ENCODE data around the gene MYBPC3.

The MYBPC3 gene

DNA sequence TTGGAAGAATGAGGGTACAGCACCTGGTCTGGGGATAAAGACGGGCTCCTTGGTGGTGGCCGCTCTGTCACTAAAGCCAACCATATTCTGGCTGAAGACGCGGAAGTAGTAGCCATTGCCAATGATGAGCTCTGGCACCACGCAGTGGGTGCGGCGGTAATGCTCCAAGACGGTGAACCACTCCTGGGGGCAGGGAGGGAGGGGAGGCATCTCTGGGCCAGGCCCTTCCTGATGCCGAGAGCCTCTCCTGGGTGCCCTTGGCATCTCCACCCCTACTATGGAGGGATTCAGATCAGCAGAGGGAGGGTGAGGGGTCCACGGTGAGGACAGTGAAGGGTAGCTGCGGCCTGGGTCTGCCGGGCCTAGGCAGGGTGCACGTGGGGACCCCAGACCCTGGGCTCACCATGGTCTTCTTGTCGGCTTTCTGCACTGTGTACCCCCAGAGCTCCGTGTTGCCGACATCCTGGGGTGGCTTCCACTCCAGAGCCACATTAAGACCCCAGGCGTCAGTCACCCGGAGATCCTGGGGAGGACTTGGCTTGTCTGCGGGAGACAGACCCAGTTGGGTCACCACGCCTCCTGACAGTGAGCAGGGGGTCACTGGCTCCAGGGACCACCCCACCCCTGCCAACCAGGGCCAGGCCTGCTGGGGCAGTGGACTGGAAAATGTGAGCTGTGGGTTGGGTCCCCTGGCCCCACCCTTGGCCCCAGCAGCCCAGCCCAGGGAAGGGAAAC lies 19.5 kb downstream of the MYBPC3 start:
- Histone ChIP-seq H3K36me3 (replicated peaks) (peaks cover 8% of the 10 kb centered on the region), H3K4me1 (no peaks in the 10 kb centered on the region), H3K9me3 (no peaks in the 10 kb centered on the region), H3K27me3 (ENCODE audit: low read depth) (no peaks in the 10 kb centered on the region), H3K4me3 (no peak overlapping the region)
- DNase-seq (ENCODE audit: low spot score in 2 of 2) = no peak
- in situ Hi-C loops (cut with MboI; ENCODE audit: low sequenced_read_pairs) = no loop called here

DNA sequence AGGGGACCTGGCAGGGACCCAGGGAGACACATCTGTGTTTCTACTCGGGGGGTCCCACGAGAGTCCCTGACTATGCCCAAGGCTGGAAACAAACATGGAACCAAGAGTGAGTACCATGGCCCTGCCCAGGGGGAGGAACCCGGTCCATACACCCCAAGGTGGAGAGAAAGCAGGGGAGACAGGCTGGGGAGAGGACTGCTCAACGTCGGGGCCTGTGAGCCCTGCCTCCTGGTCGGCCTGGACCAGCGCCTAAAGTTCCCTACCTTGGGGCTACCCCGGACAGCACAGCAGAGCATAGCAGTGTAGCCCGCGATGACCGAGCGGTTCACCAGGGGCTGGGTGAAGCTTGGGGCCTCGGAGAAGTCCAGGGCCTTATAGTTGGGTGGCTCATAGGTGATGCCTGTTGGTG lies 20.2 kb downstream of the MYBPC3 start:
- no peak for DNase-seq (ENCODE audit: low spot score in 2 of 2)
- Histone ChIP-seq H3K9me3 (no peaks in the 10 kb centered on the region), H3K4me1 (no peaks in the 10 kb centered on the region), H3K36me3 (replicated peaks) (peaks cover 8% of the 10 kb centered on the region), H3K27me3 (ENCODE audit: low read depth) (no peaks in the 10 kb centered on the region), H3K4me3 (no peak overlapping the region)
- in situ Hi-C loops (cut with MboI; ENCODE audit: low sequenced_read_pairs) = no loop called here

DNA sequence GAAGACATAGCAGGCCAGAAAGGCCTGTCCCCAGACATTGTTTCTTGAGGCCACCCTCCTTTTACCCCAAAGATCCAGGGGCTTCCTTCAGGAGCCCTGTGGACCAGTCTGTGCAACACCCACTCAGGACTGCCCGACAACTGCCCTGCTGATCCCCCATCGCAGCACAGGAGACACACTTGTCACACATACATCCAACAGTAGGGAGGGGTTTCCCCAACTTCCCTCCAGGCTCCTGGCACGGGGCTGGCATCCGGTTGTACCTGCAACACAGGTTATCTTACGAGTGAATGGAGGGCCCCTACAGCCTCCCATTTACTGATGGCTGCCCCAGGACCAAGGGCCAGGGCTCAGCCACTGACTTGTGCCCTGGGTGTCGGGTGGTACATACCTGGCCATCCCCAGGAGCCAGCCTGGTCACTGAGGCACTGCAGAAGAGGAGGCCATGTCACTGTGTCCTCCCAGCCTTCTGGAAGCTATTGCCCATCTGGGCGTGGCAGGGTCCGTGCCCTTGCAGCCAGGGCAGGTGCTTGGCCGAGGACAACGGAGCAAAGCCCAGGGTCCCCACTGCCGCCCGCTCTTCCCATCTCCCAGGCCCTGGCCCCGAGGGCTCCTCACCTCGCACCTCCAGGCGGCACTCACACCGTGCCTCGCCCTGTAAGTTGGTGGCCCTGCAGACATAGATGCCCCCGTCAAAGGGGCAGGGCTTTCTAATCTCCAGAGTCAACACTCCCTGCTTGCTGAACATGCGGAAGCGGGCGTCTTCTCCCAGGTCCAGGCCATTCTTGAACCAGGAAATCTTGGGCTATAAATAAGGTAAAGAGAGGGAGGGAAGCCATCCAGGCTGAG lies 20.8 kb downstream of the MYBPC3 start:
- H3K9me3 ChIP-seq = no peaks in the 10 kb centered on the region
- H3K27me3 ChIP-seq (ENCODE audit: low read depth) = no peaks in the 10 kb centered on the region
- H3K36me3 ChIP-seq (replicated peaks) = peaks cover 8% of the 10 kb centered on the region
- no peak overlapping the region for H3K4me3 ChIP-seq
- in situ Hi-C loops (cut with MboI; ENCODE audit: low sequenced_read_pairs) = no loop called here
- no peak for DNase-seq (ENCODE audit: low spot score in 2 of 2)
- H3K4me1 ChIP-seq = no peaks in the 10 kb centered on the region

DNA sequence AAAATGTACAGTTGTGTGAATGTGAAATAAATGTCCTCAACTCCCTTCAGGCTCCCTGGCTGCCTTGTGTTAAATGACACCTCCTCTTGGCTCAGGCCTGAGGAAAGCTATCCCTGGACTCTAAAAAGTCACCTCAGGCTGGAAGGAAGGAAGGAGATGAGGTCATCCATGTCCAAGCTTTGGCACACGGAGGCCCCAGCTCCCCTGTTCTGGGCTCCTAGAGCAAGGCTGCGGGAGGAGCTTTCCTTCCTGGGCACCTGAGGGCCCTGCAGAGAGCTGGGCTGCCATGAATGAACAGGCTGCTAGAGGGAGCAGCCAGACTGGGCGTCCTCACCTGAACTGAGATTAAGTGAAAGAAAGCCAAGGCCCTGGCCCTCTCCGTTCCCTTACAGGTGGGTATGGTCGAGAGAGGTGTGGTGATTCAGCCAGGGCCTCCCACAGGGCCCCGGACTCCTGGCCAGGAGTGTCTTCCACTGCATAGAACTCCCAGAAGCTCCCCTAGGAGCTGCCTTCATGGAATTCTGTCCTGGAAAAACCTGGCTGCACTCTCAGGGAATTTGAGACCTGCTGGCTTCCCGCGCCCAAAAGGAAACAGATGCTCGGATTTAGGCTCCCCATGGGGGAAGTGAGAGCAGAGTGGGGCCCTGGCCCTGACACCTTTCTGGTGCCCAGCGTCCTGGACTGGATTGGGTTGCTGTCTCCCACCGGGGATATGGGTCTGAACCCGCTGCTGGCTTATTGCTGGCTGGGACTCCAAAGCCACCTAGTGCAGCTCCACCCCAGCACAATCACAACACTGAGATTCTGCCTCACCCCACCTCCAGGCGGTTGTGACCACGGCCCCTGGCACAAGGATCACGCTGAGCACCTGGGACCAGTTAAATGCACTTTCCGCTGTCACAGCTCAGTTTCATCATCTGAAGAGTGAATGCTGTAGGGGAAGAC lies 22.2 kb downstream of the MYBPC3 start:
- Histone ChIP-seq H3K27me3 (ENCODE audit: low read depth) (no peaks in the 10 kb centered on the region), H3K4me1 (no peaks in the 10 kb centered on the region), H3K9me3 (no peaks in the 10 kb centered on the region), H3K4me3 (no peak overlapping the region), H3K36me3 (replicated peaks) (peaks cover 8% of the 10 kb centered on the region)
- DNase-seq (ENCODE audit: low spot score in 2 of 2) = no peak
- in situ Hi-C loops (cut with MboI; ENCODE audit: low sequenced_read_pairs) = no loop called here

DNA sequence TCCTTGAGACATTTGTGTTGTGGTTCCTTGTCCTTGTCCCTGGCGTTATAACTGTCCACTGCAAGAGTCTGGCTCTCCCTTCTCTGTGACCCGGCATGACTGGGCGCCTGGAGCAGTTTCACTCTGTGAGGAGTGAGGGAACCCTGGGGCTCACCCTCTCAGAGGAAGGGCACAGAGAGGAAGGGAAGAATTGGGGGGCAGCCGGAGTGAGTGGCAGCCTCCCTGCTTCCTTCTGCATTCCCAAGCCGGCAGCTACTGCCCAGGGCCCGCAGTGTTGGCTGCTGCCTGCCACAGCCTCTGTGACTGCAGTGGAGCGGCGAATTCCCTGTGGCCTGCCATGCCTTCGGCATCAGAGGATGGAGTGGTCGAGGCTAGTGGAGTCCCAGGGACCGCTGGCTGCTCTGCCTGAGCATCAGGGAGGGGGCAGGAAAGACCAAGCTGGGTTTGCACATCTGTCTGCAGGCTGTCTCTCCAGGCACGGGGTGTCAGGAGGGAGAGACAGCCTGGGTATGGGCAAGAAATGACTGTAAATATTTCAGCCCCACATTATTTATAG lies 23.0 kb downstream of the MYBPC3 start:
- no peaks in the 10 kb centered on the region for H3K9me3 ChIP-seq
- H3K4me1 ChIP-seq = no peaks in the 10 kb centered on the region
- in situ Hi-C loops (cut with MboI; ENCODE audit: low sequenced_read_pairs) = no loop called here
- H3K4me3 ChIP-seq = no peak overlapping the region
- peaks cover 8% of the 10 kb centered on the region for H3K36me3 ChIP-seq (replicated peaks)
- no peaks in the 10 kb centered on the region for H3K27me3 ChIP-seq (ENCODE audit: low read depth)
- no peak for DNase-seq (ENCODE audit: low spot score in 2 of 2)

DNA sequence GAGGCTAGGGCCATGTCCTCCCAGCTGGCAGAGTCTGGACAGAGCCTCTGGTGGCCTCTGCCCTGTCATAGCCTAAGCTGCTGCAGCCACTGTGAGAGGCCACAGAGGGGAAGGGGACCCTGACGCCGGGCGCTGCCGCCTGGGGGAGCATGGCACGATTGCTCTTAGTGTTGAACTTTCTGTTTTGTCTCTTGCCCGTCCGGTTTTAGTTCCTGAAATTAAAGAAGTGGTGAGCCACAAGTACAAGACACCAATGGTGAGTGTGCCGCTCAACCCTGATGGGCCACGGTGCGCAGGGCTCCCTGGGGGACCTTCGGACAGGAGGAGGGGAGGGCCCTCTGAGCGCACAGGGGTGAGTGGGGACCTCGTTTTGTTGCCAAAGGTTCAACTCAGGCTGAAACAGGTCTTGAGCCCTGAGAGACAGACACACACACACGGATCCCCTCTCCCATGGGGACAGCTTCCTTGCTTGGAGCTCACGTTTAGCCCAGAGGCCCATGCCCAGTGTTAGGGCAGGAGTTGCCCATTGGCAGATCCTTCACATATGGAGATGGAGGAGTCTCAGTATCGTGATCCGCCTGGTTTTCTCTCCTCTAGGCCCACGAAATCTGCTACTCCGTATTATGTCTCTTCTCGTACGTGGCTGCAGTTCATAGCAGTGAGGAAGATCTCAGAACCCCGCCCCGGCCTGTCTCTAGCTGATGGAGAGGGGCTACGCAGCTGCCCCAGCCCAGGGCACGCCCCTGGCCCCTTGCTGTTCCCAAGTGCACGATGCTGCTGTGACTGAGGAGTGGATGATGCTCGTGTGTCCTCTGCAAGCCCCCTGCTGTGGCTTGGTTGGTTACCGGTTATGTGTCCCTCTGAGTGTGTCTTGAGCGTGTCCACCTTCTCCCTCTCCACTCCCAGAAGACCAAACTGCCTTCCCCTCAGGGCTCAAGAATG lies 23.8 kb downstream of the MYBPC3 start:
- in situ Hi-C loops (cut with MboI; ENCODE audit: low sequenced_read_pairs) = no loop called here
- no peak for DNase-seq (ENCODE audit: low spot score in 2 of 2)
- Histone ChIP-seq H3K4me3 (no peak overlapping the region), H3K36me3 (replicated peaks) (peaks cover 8% of the 10 kb centered on the region), H3K9me3 (no peaks in the 10 kb centered on the region), H3K4me1 (no peaks in the 10 kb centered on the region), H3K27me3 (ENCODE audit: low read depth) (no peaks in the 10 kb centered on the region)

DNA sequence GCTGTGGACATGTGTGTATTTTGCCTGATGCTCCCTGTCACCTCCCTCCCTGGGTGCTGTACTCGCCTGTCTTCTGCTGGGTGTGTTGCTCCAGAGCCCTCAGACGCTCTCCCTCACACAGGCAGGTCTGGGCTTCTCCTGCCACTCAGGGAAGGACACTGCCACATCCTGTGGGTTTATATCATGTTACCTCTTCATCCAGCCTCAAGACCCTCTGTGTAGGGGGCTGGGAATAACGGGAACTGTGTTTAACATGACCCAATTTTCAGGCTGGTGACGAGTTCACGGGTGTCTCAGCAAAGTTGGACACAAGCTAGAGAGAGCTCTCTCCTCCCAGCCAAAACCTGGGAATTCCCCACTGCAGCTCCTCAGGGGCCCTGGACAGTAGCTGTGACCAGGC lies 24.6 kb downstream of the MYBPC3 start:
- no peak for DNase-seq (ENCODE audit: low spot score in 2 of 2)
- H3K36me3 ChIP-seq (replicated peaks) = peaks cover 8% of the 10 kb centered on the region
- H3K4me1 ChIP-seq = no peaks in the 10 kb centered on the region
- no peaks in the 10 kb centered on the region for H3K9me3 ChIP-seq
- H3K27me3 ChIP-seq (ENCODE audit: low read depth) = no peaks in the 10 kb centered on the region
- H3K4me3 ChIP-seq = no peak overlapping the region
- in situ Hi-C loops (cut with MboI; ENCODE audit: low sequenced_read_pairs) = no loop called here

DNA sequence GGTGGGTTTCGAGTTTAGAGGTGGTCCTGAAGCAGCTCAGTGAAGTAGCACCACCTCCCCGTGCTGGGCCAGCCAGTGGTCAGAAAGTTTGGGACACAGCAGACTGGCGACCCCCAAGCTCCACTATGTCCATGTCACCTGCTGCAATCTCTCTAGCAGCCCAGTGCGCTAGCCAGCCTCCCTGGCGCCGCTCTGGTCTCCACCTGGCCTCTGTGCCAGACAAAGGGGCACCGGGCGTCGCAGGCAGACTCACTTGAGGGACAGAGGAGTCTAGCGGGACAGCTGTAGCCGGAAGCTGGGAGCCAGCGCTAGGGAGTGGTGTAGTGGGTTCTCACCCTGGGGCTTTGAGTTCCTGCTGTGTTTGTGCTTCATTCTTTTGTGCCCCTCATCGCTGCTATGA lies 25.5 kb downstream of the MYBPC3 start:
- in situ Hi-C loops (cut with MboI; ENCODE audit: low sequenced_read_pairs) = no loop called here
- H3K27me3 ChIP-seq (ENCODE audit: low read depth) = no peaks in the 10 kb centered on the region
- peaks cover 8% of the 10 kb centered on the region for H3K36me3 ChIP-seq (replicated peaks)
- H3K4me3 ChIP-seq = no peak overlapping the region
- no peaks in the 10 kb centered on the region for H3K9me3 ChIP-seq
- no peaks in the 10 kb centered on the region for H3K4me1 ChIP-seq
- DNase-seq (ENCODE audit: low spot score in 2 of 2) = no peak

DNA sequence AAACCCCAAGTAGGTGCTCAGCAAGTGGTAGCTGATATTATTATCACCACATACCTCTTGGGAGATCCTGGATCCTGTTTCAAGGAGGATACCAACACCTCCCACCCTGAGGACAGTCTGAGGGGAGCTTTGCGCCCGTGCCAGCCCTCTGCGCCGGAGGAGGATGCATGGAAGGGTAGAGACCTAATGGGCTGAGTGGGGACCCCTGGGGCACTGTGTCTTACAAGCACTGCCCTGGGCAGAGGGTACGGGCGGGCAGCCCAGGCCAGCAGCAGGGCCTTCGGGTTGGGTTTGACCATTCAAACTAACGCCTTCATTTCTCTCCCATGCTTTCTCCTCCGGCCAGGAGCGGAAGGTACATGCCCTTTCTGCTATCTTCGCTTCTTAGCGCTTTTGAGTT lies 26.3 kb downstream of the MYBPC3 start:
- H3K4me3 ChIP-seq = no peak overlapping the region
- in situ Hi-C loops (cut with MboI; ENCODE audit: low sequenced_read_pairs) = no loop called here
- H3K4me1 ChIP-seq = no peaks in the 10 kb centered on the region
- no peak for DNase-seq (ENCODE audit: low spot score in 2 of 2)
- no peaks in the 10 kb centered on the region for H3K27me3 ChIP-seq (ENCODE audit: low read depth)
- peaks cover 9% of the 10 kb centered on the region for H3K36me3 ChIP-seq (replicated peaks)
- H3K9me3 ChIP-seq = no peaks in the 10 kb centered on the region

DNA sequence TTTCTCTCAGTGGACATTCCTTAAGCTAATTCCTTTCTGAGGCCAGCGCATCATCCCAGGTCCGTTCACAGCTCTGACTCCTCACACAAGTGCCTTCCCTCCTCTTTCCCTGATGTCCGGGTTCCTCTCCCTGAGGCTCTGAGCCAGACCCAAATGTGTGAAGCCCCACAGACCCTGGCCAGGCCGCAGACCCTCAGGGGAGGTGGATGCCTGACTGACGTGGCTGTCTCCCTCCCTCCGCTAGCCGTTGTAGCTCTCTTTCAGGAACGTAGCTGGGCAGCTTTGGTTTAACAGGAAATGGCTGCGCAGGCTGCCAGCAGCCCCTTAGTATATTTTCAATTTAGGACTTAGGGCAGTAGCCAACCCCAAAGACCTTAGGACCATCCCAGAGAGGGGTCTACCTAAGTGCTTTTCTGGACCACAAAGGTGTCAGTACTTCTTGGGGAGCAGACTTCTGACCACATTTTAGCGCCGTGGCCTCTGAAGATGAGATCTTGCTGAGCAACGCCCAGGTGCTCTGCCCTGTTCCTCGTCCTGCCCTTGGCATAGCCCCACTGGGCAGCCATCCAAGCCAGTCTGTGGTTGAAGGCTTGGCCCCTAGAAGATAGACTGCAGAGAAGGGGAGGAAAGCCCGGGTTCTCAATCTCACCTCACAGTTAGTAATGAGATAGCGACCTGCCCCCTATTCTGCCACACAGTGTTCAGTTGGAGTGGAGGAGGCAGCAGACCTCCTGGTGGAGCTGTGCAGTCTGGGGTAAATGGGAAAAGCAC lies 27.0 kb downstream of the MYBPC3 start:
- no peak for DNase-seq (ENCODE audit: low spot score in 2 of 2)
- Histone ChIP-seq H3K36me3 (replicated peaks) (peaks cover 13% of the 10 kb centered on the region), H3K4me1 (no peaks in the 10 kb centered on the region), H3K27me3 (ENCODE audit: low read depth) (no peaks in the 10 kb centered on the region), H3K4me3 (no peak overlapping the region), H3K9me3 (no peaks in the 10 kb centered on the region)
- in situ Hi-C loops (cut with MboI; ENCODE audit: low sequenced_read_pairs) = no loop called here

DNA sequence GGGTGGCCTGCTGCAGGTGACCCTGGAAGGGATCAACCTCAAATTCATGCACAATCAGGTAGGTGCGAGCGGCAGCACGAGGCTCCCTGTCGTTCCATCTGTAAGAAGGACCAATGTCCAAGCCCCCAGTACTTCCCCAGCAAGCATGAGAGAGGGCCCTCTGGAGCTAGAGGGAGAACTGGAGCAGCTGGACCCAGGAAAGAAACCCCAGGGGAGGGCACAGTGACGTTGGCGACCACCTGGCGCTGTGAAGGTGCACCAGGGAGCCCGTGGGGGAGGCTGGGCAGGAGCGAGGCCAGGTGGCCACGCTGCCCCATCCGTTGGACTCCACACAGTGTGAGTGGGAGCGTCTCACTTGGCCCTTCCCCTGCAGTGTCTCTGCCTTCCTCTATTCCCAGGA lies 28.0 kb downstream of the MYBPC3 start:
- Histone ChIP-seq H3K27me3 (ENCODE audit: low read depth) (no peaks in the 10 kb centered on the region), H3K36me3 (replicated peaks) (peaks cover 13% of the 10 kb centered on the region), H3K4me1 (no peaks in the 10 kb centered on the region), H3K9me3 (no peaks in the 10 kb centered on the region), H3K4me3 (no peak overlapping the region)
- DNase-seq (ENCODE audit: low spot score in 2 of 2) = no peak
- in situ Hi-C loops (cut with MboI; ENCODE audit: low sequenced_read_pairs) = no loop called here

DNA sequence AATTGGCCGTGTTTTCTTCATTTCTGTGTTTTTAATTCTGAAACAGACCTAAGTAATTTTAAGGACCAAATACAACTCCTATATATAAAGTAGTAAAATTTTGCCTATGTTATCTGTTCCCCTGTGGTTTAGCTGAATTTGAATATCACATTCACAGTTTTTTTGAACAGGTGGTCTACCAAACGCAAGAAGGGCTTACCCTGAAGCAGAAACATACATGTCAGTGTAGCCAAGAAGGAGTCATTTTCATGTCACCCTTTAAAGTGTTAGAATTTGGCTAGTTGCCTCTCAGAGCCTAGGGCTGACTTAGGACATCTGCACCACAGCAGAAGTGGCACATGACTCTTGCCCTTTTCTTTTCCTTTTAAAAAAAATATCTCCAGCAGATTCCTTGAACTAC lies 34.3 kb downstream of the MYBPC3 start:
- in situ Hi-C loops (cut with MboI; ENCODE audit: low sequenced_read_pairs) = no loop called here
- Histone ChIP-seq H3K4me3 (no peak overlapping the region), H3K27me3 (ENCODE audit: low read depth) (no peaks in the 10 kb centered on the region), H3K4me1 (no peaks in the 10 kb centered on the region), H3K9me3 (no peaks in the 10 kb centered on the region), H3K36me3 (replicated peaks) (peaks cover 29% of the 10 kb centered on the region)
- DNase-seq (ENCODE audit: low spot score in 2 of 2) = no peak

Data from HAP-1 (cell line).